Fibroblast of lung (primary cell): ENCODE measurements around the gene PRELID2. TPM values are rescaled to one million over a fixed set of nuclear protein-coding genes. Genes with fewer than 3 reads are reported as not detected.
A peak's percentile ranks its signal among the peaks of the same experiment; 100 is the strongest.

ENCODE experiments used
- DNase-seq, 2 donors: peaks; one replicate each; pipeline versions ENCODE4 v3.0.0 to v3.0.0-alpha.2; 2010; ENCODE audit warnings: low read depth in 2 of 2
- H2AFZ ChIP-seq: 2 replicates; pipeline ENCODE4 v1.5.1; 2012; ENCODE audit warnings: low read length, control low read depth, inconsistent platforms
- H3K27ac ChIP-seq: 2 replicates; pipeline ENCODE4 v1.5.1; 2011; ENCODE audit warnings: low read length, control low read depth; ENCODE audit not compliant: insufficient read depth
- H3K27me3 ChIP-seq: 2 replicates; pipeline ENCODE4 v1.5.1; 2011; ENCODE audit warnings: mild to moderate bottlenecking, low read length; ENCODE audit not compliant: control insufficient read depth, insufficient read depth
- H3K36me3 ChIP-seq: 2 replicates; pipeline ENCODE4 v1.5.1; 2011; ENCODE audit warnings: low read length; ENCODE audit not compliant: control insufficient read depth, insufficient read depth
- H3K4me1 ChIP-seq: 2 replicates; pipeline ENCODE4 v1.5.1; 2011; ENCODE audit warnings: low read length; ENCODE audit not compliant: control insufficient read depth, insufficient read depth; ENCODE audit errors: extremely low read depth
- H3K4me2 ChIP-seq: 2 replicates; pipeline ENCODE4 v1.5.1; 2011; ENCODE audit warnings: low read length, control low read depth; ENCODE audit not compliant: insufficient read depth; ENCODE audit errors: extremely low read depth
- H3K4me3 ChIP-seq, 4 experiments: fragments of 200-600 bp in 1 of 4; sonication (generic) in 1 of 4; replicated peaks in 1 of 4; 2 replicates each; pipeline ENCODE4 v1.5.1; 2011 to 2016; ENCODE audit warnings: low read length in 4 of 4, low read depth in 3 of 4, mild to moderate bottlenecking in 3 of 4, control low read depth in 2 of 4, inconsistent platforms in 1 of 4, mixed read lengths in 1 of 4; ENCODE audit not compliant: insufficient read depth in 1 of 4; ENCODE audit errors: control extremely low read depth in 1 of 4
- H3K79me2 ChIP-seq: 2 replicates; pipeline ENCODE4 v1.5.1; 2012; ENCODE audit warnings: mild to moderate bottlenecking, low read length, inconsistent platforms; ENCODE audit not compliant: control insufficient read depth, insufficient read depth
- H3K9ac ChIP-seq: 2 replicates; pipeline ENCODE4 v1.5.1; 2011; ENCODE audit warnings: mild to moderate bottlenecking, low read length, control low read depth; ENCODE audit not compliant: insufficient read depth
- H3K9me3 ChIP-seq: 2 replicates; pipeline ENCODE4 v1.5.1; 2012; ENCODE audit warnings: low read depth, low read length; ENCODE audit not compliant: control insufficient read depth, insufficient read depth
- H4K20me1 ChIP-seq: 2 replicates; pipeline ENCODE4 v1.5.1; 2011; ENCODE audit warnings: low read length; ENCODE audit not compliant: control insufficient read depth, insufficient read depth; ENCODE audit errors: extremely low read depth
- CTCF ChIP-seq, 2 donors: IDR thresholded peaks in 1 of 2; conservative IDR thresholded peaks in 1 of 2; 1 replicate in 1 of 2; 2 replicates in 1 of 2; pipeline ENCODE4 v1.5.1; 2011 to 2012; ENCODE audit warnings: low read length in 2 of 2, control low read depth in 1 of 2, inconsistent platforms in 1 of 2, low read depth in 1 of 2, mild to moderate bottlenecking in 1 of 2
- EZH2 ChIP-seq: IDR thresholded peaks from 2 replicates; pipeline ENCODE4 v1.5.1; 2012; ENCODE audit warnings: low read length, control low read depth, mild to moderate bottlenecking; ENCODE audit errors: missing control alignments
- polyA plus RNA-seq, 2 donors: library from polyadenylated mRNA; depleted of rRNA in 1 of 2; stranded (reverse) in 1 of 2; unstranded in 1 of 2; fragments of >200 nt; gene quantifications; 2 replicates each; pipeline ENCODE4 v1.2.1, GENCODE V29; 2011 to 2012; ENCODE audit warnings: missing spikeins in 1 of 2
- total RNA-seq: library from RNA; depleted of rRNA; stranded (reverse); fragments of >200 nt; gene quantifications from 2 replicates; pipeline ENCODE4 v1.2.1, GENCODE V29; 2014

Gene PRELID2
- total and polyA plus RNA-seq, 2 donors (not counting 1 experiment from before 2014, with no cell fraction given): 6.1 to 27.9 TPM

DNA sequence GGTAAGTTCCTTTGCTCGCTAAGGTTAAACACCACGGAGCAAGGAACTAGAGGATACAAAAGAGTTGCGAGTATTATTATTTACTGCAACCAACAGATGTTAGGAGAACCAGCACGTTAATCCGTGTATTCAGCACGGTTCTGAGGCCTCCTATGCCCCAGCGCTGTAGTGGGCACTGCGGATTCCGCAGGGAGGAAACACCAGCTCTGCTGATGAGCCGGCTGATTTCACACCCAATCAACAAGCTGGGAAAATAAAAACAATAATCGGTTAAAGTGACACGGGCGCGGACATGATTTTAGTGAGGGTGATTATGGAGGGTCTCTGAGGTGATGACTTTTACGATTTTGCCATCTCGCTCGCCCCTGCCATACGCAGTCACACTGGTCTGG, 702 bp upstream of the PRELID2 start:
- Histone ChIP-seq H3K4me2 (peak overlapping the region; percentile 79), H4K20me1 (no peaks in the 10 kb centered on the region), H3K4me3 (peak overlapping the region; percentile 49 to 83 (median 67)), H3K9ac (no peak overlapping the region), H3K9me3 (no peaks in the 10 kb centered on the region), H3K4me1 (peaks cover 2% of the 10 kb centered on the region), H3K27me3 (no peaks in the 10 kb centered on the region), H2AFZ (peak overlapping the region; percentile 85), H3K79me2 (no peaks in the 10 kb centered on the region), H3K36me3 (no peaks in the 10 kb centered on the region), H3K27ac (peak overlapping the region; percentile 53)
- DNase-seq: no peak
- no peak for TF ChIP-seq EZH2
- no peak for TF ChIP-seq CTCF (conservative IDR thresholded peaks at IDR 0.05 in 1 of 2, IDR thresholded peaks at IDR 0.05 in 1 of 2; ENCODE audit: low read depth in 1 of 2, low read length in 2 of 2)

GRCh38 chr5:145834554-145834916, 607 bp downstream of the PRELID2 start:
- H3K27me3 ChIP-seq: no peaks in the 10 kb centered on the region
- no peaks in the 10 kb centered on the region for H3K79me2 ChIP-seq
- H3K36me3 ChIP-seq: no peaks in the 10 kb centered on the region
- H3K9ac ChIP-seq: no peak overlapping the region
- peak overlapping the region; percentile 64 for H3K4me2 ChIP-seq
- H3K4me1 ChIP-seq: peaks cover 2% of the 10 kb centered on the region
- no peaks in the 10 kb centered on the region for H3K9me3 ChIP-seq
- H3K27ac ChIP-seq: no peak overlapping the region
- DNase-seq: peak in 1 of 2 donors; percentile 39
- peak overlapping the region; percentile 96 for H2AFZ ChIP-seq
- H3K4me3 ChIP-seq: peak overlapping the region; percentile 49 to 83 (median 78)
- H4K20me1 ChIP-seq: no peaks in the 10 kb centered on the region
- no peak for TF ChIP-seq EZH2
- TF ChIP-seq CTCF (conservative IDR thresholded peaks at IDR 0.05 in 1 of 2, IDR thresholded peaks at IDR 0.05 in 1 of 2; ENCODE audit: low read depth in 1 of 2, low read length in 2 of 2): no peak

DNA sequence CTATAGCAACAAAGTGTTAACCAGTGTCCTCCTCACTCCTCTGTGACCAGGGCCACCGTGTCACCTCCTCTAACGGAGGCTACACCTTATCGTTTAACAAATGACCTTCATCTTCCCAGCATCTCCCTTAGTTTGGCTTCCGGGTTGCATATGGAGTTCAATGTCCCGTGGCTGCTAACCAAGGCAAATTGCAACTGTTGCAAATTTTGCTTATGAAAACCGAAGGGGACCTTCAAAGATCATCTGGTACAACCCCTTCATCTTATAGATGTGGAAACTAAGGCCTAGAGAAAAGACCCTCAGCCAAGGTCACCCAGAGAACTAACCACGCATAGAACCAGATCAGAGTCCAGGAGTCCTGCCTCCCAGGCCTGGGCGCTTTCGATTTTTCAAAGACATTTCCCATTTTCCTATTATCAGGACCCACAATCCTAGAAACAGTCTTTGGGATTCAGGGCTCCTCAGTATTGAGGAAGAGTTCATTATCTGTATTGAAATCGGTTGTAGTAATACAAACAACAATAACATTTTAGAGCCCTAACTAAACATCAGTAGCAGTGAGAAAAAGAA, 1.4 kb downstream of the PRELID2 start:
- no peak for DNase-seq
- no peaks in the 10 kb centered on the region for H4K20me1 ChIP-seq
- TF ChIP-seq EZH2 (no peak), CTCF (conservative IDR thresholded peaks at IDR 0.05 in 1 of 2, IDR thresholded peaks at IDR 0.05 in 1 of 2; ENCODE audit: low read depth in 1 of 2, low read length in 2 of 2) (no peak)
- no peaks in the 10 kb centered on the region for H3K9me3 ChIP-seq
- H3K9ac ChIP-seq: no peak overlapping the region
- H2AFZ ChIP-seq: no peak overlapping the region
- H3K27me3 ChIP-seq: no peaks in the 10 kb centered on the region
- H3K36me3 ChIP-seq: no peaks in the 10 kb centered on the region
- no peak overlapping the region for H3K4me2 ChIP-seq
- H3K27ac ChIP-seq: no peak overlapping the region
- peaks cover 2% of the 10 kb centered on the region for H3K4me1 ChIP-seq
- no peaks in the 10 kb centered on the region for H3K79me2 ChIP-seq
- H3K4me3 ChIP-seq: peak overlapping the region in 1 of 4 experiments; percentile 83
